Loucy (cell line): Measurements from ENCODE around the gene ISCU.

Source experiments
- H2AFZ ChIP-seq: fragments of 200-600 bp; sonication (generic); 2 replicates; pipeline ENCODE4 v1.6.0; 2016; ENCODE audit warnings: antibody characterized with exemption, mild to moderate bottlenecking, low read length, moderate library complexity
- H3F3A ChIP-seq: fragments of 200-600 bp; 2 replicates; pipeline ENCODE4 v1.6.0; 2016; ENCODE audit warnings: antibody characterized with exemption, low read depth, mild to moderate bottlenecking
- H3K27me3 ChIP-seq: fragments of 200-600 bp; sonication (generic); 2 replicates; pipeline ENCODE4 v1.6.1; 2014; ENCODE audit warnings: low read length, mild to moderate bottlenecking; ENCODE audit not compliant: insufficient read depth, poor library complexity, severe bottlenecking
- H3K36me3 ChIP-seq: fragments of 200-600 bp; sonication (generic); 2 replicates; pipeline ENCODE4 v1.6.1; 2016; ENCODE audit warnings: low read length; ENCODE audit not compliant: insufficient read depth
- H3K4me1 ChIP-seq: fragments of 200-600 bp; sonication (generic); 2 replicates; pipeline ENCODE4 v1.5.1; 2014; ENCODE audit warnings: low read length, mild to moderate bottlenecking; ENCODE audit not compliant: insufficient read depth, poor library complexity, severe bottlenecking
- H3K4me2 ChIP-seq: fragments of 200-600 bp; sonication (generic); 2 replicates; pipeline ENCODE4 v1.6.0; 2014; ENCODE audit warnings: antibody characterized with exemption, low read length, low read depth, mild to moderate bottlenecking; ENCODE audit not compliant: poor library complexity, severe bottlenecking
- H3K4me3 ChIP-seq: fragments of 200-600 bp; sonication (generic); 2 replicates; pipeline ENCODE4 v1.5.1; 2014; ENCODE audit warnings: low read length, mild to moderate bottlenecking, mixed read lengths; ENCODE audit not compliant: poor library complexity, severe bottlenecking
- H3K79me2 ChIP-seq: fragments of 200-600 bp; sonication (generic); 2 replicates; pipeline ENCODE4 v1.6.1; 2014; ENCODE audit warnings: low read length; ENCODE audit not compliant: insufficient read depth
- H3K9ac ChIP-seq: fragments of 200-600 bp; sonication (generic); 2 replicates; pipeline ENCODE4 v1.6.0; 2014; ENCODE audit warnings: mild to moderate bottlenecking, low read depth, low read length, moderate library complexity; ENCODE audit not compliant: poor library complexity, severe bottlenecking
- H3K9me2 ChIP-seq: fragments of 200-600 bp; sonication (generic); replicated peaks from 2 replicates; pipeline ENCODE4 v1.6.1; 2016; ENCODE audit warnings: low read depth, low read length, mixed read lengths
- H3K9me3 ChIP-seq: fragments of 200-600 bp; sonication (generic); 2 replicates; pipeline ENCODE4 v1.6.1; 2014; ENCODE audit warnings: mild to moderate bottlenecking, antibody characterized with exemption, low read length, low read depth; ENCODE audit not compliant: insufficient read depth
- H4K20me1 ChIP-seq: fragments of 200-600 bp; sonication (generic); 2 replicates; pipeline ENCODE4 v1.6.0; 2014; ENCODE audit warnings: antibody characterized with exemption, low read length, mild to moderate bottlenecking; ENCODE audit not compliant: insufficient read depth, poor library complexity, severe bottlenecking
- EZH2phosphoT487 ChIP-seq: fragments of 200-600 bp; IDR thresholded peaks from 2 replicates; pipeline ENCODE4 v1.6.1; 2018; ENCODE audit warnings: antibody characterized with exemption, mild to moderate bottlenecking, moderate library complexity, borderline replicate concordance
- TF ChIP-seq, protein P1 (sequence below): fragments of 200-600 bp; sonication (generic); conservative IDR thresholded peaks from 2 replicates; pipeline ENCODE4 v1.5.1; 2014; ENCODE audit warnings: mild to moderate bottlenecking, antibody characterized with exemption, low read length

The ISCU gene

DNA sequence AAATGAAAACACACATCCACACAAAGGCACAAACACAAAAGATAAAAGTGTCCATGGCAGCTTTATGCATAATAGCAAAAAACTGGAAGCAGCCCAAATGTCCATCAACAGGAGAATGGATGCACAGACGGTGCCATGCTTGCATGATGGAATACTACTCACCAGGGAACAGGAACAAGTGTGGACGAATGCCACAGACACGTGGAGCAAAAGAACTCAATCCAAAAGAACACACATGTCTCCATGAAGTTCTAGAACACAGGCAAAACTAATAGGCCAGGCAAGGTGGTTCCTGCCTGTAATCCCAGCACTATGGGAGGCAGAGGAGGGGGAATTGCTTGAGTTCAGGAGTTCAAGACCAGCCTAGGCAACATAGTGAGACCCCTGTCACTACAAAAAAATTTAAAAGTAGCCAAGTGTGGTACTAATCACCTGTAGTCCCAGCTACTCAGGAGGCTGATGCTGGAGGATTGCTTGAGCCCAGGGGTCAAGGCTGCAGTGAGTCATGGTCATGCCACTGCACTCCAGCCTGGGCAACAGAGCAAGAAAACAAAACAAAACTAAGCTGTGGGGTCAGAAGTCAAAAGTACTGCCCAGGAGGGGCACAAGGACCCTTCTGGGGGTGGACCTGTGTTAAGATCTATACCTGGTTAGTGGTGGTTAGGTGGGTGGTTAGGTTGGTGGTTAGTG is 42.7 kb downstream of the ISCU start:
- Histone ChIP-seq H3K4me3 (no peak overlapping the region), H3K9me3 (no peaks in the 10 kb centered on the region), H3K4me2 (no peak overlapping the region), H3K27me3 (no peaks in the 10 kb centered on the region), H3K36me3 (no peaks in the 10 kb centered on the region), H3K4me1 (no peaks in the 10 kb centered on the region), H3K9ac (no peak overlapping the region), H2AFZ (no peak overlapping the region), H3K79me2 (no peaks in the 10 kb centered on the region), H3F3A (no peaks in the 10 kb centered on the region), H4K20me1 (no peaks in the 10 kb centered on the region), H3K9me2 (no peaks in the 10 kb centered on the region)
- TF ChIP-seq EZH2phosphoT487, result no peak
- TF ChIP-seq, protein P1, sequence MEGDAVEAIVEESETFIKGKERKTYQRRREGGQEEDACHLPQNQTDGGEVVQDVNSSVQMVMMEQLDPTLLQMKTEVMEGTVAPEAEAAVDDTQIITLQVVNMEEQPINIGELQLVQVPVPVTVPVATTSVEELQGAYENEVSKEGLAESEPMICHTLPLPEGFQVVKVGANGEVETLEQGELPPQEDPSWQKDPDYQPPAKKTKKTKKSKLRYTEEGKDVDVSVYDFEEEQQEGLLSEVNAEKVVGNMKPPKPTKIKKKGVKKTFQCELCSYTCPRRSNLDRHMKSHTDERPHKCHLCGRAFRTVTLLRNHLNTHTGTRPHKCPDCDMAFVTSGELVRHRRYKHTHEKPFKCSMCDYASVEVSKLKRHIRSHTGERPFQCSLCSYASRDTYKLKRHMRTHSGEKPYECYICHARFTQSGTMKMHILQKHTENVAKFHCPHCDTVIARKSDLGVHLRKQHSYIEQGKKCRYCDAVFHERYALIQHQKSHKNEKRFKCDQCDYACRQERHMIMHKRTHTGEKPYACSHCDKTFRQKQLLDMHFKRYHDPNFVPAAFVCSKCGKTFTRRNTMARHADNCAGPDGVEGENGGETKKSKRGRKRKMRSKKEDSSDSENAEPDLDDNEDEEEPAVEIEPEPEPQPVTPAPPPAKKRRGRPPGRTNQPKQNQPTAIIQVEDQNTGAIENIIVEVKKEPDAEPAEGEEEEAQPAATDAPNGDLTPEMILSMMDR, result no peak

DNA sequence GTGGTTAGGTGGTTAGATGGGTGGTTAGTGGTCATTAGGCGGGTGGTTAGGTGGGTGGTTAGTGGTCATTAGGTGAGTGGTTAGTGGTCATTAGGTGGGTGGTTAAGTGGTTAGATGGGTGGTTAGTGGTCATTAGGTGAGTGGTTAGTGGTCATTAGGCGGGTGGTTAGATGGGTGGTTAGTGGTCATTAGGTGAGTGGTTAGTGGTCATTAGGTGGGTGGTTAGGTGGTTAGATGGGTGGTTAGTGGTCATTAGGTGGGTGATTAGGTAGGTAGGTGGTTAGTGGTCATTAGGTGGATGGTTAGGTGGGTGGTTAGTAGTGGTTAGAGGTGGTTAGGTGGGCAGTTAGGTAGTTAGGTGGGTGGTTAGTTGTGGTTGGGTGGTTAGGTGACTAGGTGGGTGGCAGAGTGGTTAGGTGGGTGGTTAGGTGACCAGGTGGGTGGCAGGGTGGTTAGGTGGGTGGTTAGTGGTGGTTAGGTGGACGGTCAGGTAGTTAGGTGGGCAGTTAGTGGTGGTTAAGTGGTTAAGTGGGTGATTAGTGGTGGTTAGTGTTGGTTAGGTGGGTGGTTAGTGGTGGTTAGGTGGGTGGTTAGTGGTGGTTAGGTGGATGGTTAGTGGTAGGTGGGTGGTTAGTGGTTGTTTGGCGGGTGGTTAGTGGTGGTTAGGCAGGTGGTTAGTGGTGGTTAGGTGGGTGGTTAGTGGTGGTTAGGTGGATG is 43.5 kb downstream of the ISCU start:
- Histone ChIP-seq H3K9me2 (no peaks in the 10 kb centered on the region), H2AFZ (no peak overlapping the region), H3K79me2 (no peaks in the 10 kb centered on the region), H3K27me3 (no peaks in the 10 kb centered on the region), H3K9me3 (no peaks in the 10 kb centered on the region), H4K20me1 (no peaks in the 10 kb centered on the region), H3F3A (no peaks in the 10 kb centered on the region), H3K9ac (no peak overlapping the region), H3K4me2 (no peak overlapping the region), H3K36me3 (no peaks in the 10 kb centered on the region), H3K4me3 (no peak overlapping the region), H3K4me1 (no peaks in the 10 kb centered on the region)
- TF ChIP-seq EZH2phosphoT487, result no peak
- TF ChIP-seq, protein P1, result no peak

DNA sequence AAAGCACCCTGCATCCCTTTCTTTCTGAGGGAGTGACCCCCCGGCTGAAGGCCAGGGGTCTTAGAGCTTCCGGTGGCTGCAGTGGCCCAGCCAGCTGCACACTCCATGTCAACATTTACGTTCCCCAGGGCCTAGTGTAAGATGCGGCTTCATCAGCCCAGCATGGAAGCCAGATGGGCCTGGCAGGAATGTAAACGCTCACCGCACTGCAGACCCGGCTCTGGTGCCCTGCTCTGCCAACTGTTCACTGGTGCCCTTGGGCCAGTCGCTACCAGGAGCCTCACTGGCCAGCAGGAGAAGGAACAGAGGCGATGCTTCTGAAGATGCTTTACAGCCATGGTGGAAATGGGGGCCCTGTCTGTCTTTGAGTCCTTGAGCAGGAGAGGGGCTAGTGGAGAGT is 44.1 kb downstream of the ISCU start:
- H3K9me2 ChIP-seq, result no peaks in the 10 kb centered on the region

More for the DNA sequence above, 44.1 kb downstream of the ISCU start:
- Histone ChIP-seq H3K9ac (no peak overlapping the region), H3K4me1 (no peaks in the 10 kb centered on the region), H3K9me3 (no peaks in the 10 kb centered on the region), H4K20me1 (no peaks in the 10 kb centered on the region), H2AFZ (no peak overlapping the region), H3F3A (no peaks in the 10 kb centered on the region), H3K27me3 (no peaks in the 10 kb centered on the region), H3K4me2 (no peak overlapping the region), H3K36me3 (no peaks in the 10 kb centered on the region), H3K79me2 (no peaks in the 10 kb centered on the region), H3K4me3 (no peak overlapping the region)
- TF ChIP-seq, protein P1, result no peak
- TF ChIP-seq EZH2phosphoT487, result no peak
